Bone marrow (tissue), 2 donors: ENCODE results near the gene HEXIM1.
A peak's percentile ranks its signal among the peaks of the same experiment; 100 is the strongest.

ENCODE experiments used
- DNase-seq, 2 donors: peaks; one replicate each; lab custom pipeline; 2025; lab: John Stamatoyannopoulos, UW

HEXIM1 gene

DNA sequence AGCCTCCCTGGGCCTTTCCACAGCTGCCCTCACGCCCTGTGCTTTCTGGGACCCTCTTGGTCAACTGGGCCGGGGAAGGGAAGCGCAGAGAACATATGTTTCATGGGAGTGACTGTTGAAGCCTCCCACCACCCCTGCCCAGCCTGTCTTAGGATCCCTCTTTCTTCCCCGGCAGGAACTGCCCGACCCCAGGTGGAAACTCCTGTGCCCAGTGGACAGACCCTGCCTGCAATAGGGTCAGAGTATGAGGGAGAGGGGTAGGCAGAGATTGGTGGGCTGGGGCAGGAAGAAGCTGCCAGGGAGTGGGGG lies 23.9 kb downstream of the HEXIM1 start:
- DNase-seq, result no peak

DNA sequence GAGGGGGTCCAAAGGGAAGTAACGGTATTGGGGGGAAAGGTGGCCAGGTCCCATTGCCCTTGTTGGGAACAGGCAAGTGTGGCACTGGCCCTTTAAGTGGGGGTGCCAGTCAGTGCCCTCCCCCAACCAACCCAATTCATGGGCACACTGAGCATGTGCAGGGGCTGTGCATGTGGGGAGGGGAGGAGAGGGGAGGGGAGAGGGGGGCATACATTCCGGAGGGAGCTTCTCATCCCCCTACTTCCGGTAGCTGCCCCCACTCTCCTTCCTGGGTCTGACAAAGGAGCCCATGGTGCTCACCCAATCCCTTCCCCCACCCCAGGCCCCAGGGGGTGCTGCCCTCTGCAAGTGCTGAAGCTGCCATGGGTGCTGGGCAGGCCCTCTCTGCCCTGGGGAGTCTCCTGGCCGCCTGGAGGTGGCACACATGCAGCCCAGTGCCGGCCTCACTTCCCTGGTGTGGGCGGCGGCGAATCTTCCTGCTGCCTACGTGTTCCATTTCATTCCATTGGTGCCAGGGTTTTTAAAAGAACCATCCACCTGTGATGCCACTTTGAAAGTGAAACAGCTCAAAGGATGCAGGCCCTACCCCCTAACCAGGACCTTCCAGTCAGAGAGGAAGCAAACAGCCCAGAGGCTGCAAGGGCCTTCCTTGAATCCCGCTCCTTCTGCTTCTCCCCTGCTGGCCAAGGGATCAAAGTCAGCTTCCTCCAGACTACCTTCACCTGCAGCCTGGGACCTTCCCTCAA lies 24.4 kb downstream of the HEXIM1 start:
- DNase-seq, result peak in 1 of 2 donors; percentile 50

DNA sequence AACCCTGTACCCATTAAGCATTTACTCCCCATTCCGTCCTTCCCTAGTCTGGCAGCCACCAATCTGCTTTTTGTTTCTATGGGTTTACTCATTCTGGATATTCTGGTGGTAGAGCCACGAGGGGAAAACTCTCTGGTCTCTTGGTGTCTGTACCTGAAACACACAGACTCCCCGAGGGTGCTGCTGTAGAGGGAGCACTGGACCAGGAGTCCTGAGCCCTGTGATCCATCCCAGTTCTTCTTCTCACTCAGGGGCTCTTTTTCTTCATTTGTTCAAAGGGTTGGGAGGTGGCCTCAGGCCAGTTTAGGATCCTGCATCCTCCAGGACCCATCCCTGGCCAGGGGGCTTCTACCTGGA lies 27.5 kb downstream of the HEXIM1 start:
- no peak for DNase-seq

DNA sequence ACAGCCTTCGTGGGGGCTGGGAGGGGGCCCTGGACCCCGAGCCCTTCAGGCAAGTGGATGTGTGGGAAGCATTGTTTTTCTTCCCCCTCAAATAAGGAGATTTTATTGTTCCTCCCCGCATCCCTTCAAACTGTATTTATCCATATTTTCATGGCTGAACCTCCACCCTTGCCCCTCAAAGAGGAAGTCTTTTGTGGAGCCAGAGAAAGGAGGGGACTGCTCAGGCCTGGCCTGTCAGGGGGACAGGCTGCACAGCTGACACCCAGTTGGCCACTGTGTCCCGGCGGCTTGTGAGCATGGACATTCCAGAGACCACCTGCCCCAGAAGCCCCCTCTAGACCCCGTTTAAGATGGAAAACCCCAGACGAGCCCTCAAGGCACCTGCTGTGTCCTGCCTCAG lies 29.3 kb downstream of the HEXIM1 start:
- DNase-seq, result no peak

DNA sequence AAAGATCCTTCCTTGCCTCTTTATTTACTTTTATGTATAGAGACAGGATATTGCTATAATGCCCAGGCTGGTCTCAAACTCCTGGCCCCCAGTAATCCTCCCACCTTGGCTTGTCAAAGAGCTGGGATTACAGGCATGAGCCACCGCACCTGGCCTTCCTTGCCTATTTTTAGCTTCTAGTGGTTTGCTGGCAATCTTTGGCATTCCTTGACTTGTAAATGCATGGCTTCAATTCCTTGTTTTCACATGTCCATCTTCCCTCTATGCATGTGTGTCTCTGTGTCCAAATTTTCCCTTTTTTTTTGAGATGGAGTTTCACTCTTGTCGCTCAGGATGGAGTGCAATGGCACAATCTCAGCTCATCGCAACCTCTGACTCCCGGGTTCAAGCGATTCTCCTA lies 35.9 kb downstream of the HEXIM1 start:
- no peak for DNase-seq

DNA sequence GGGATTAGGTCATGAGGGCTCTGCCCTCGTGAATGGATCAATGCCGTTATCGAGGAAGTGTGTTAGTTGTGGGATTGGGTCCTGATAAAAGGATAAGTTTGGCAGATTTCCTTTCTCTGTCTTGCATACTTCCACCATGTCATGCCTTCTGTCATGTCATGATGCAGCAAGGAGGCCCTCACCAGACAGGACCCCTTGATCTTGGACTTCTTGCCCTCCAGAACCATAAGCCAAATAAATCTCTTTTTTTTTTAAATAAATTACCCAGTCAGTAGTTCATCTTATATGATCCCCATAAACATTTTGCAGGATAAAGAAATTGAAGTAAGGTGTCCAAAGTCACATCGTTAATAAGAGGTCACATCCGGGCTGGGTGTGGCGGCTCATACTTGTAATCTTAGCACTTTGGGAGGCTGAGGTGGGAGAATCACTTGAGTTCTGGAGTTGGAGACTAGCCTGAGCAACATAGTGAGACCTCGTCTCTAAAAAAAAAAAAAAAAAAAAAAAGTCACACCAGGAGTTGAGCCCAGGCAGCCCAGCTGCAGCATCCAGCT lies 38.6 kb downstream of the HEXIM1 start:
- no peak for DNase-seq

DNA sequence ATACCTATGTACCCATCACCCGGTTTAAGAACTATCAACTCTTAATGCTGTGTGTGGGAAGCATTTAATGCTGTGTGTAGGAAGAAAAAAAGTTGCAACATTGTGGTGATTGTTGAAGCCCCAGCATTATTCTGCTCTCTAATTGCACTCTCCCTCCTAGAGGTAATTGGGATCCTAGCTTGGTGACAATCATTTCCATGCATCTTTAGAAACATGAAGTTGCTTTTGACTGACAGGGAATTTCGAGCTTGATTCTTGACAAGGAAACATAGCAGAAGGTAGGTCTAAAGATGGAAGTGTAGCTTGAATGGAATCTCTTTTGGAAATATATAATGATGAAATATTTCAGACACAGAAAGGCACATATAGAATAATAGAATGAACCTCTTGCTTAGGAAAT lies 40.7 kb downstream of the HEXIM1 start:
- DNase-seq, result no peak

DNA sequence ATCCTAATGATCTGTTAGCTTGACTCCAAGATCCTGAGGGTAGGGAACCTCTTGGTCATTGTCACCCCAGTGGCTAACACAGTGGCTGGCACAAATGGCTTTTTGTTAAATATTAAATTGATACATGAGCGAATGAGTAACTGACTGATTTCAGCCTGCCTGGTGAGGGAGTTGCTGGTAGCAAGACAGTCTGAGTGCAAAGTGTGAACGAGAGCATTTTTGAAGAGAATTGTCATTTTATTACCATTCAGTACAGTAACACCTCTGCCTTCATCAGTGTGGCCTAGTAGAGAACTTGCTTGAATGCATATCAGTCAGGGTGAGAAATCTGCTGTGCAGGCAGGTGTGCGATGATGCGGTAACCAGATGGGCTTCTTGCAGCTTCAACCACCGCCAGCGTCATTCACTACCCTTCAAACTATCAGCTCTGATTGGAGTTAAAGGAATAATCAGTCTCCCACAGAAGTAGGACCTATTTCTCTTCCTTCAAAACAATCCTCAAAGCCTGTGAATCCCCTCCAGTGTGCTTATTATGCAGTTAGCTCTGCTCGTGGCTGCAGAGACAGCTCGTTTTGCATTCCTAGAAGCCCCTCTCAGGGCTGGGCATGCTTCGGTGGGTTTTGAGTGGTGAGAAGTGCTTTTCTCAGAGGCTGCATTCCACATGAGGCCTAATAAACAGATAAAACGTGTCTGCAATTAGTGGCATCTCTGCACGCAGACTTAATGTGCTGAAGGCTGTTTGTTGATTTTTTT lies 42.4 kb downstream of the HEXIM1 start:
- DNase-seq, result no peak

DNA sequence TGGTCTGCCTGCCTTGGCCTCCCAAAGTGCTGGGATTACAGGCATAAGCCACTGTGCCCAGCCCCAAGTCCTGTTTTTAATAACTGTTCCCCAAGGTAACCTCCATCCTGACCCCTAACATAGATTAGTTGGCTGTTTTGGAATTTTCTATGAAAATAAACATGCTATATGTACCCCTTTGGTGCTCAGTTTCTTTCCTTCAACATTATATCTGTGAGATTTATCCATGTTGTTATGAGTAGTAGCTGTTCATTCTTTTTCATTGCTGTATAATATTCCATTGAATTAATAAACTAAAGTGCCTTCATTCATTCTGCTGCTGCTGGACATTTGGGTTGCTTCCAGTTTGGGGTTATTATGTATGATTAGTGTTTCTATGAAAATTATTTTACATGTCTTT lies 47.1 kb downstream of the HEXIM1 start:
- DNase-seq, result no peak

DNA sequence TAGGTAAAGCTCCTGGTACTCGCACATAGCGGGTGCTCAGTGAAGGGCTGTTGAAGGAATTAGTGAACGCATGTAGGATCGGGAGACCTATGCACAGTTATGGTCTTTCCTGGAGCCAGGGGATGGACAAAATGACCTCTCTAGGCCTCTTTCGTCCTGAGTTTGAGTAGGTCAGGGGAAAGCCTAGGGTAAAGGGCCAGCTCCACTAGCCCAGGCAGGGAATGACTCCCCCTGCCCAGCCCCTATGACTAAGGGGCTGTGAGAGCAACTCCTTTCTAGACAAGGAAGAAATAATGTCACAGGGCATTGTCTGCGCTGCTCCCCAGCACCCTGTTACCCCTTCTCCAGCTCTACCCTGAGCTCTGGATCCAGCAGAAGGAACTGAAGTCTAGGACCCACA lies 48.8 kb downstream of the HEXIM1 start:
- DNase-seq, result no peak

DNA sequence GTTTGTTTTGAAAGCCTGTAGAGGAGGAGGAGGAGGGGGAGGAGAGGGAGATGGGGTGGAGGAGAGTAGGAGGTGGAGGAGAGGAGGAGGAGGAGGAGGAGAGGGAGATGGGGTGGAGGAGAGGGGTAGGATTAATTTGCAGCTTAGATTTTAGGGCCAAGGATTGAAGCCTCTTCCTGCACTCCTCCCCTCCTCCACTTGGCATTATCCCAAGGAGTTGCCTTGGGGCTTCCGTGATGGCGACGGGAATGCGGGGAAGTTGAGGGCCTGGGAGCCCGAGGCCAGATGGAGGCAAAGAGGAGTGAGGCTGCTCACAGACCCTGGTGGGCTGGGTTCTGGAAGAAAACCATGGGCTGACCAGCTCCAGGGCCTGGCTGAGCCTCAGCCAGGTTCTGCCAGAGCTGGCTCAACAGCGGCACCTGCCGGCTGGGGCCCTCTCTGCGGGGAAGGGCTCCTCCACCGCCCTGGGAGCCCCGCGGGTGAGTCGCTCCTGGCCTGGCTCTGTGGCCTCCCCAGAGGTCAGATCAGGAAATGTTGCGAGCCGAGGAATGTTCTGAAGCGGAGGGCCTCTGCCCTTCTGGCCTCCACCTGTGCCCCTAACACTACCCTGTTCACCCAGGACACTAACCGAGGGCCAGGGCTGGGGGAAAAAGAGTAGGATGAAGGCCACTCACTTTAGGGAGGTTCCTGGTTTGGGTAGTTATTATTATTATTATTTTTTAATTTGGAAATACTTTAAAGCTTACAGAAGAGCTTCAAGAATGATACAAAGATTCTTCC lies 49.5 kb downstream of the HEXIM1 start:
- peak; percentile 61 to 74 for DNase-seq

DNA sequence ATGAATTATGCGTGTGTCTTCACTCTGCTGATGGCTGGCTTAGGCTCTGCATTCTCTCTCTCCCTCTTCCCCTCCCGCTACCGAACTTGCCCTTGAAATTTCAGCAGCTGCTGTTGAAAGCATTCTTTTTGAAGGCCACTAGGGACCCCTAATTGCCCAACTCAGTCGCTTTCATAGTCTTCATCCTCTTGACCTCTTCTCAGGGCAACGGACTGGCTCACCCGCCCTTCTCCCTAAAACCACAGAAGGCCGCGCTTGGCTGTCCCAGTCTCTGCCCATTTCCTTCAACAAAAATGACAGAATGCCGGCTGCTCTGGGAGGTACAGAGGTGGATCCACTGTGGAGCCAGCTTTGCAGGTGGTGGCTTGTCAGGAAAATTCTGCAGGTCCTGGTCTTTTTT lies 52.4 kb downstream of the HEXIM1 start:
- no peak for DNase-seq

DNA sequence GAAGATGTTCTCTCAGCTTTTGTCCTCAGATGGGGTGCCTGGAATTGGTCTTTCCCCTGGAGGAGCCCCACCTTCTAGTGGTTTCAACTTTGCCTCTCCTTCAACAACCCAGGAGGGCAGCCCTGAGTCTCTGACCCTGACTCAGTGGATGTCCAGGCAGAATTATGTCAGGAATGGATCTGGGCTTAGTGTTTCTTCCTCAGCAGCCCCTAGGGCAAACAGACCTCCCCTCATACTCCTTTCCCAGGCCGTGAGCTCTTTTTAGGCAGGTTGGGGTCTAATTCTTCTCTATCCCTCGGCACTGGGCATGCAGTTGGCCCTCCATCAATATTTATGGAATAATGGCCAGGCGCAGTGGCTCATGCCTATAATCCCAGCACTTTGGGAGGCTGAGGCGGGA lies 53.2 kb downstream of the HEXIM1 start:
- DNase-seq, result no peak
